ENCODE results near the gene KIAA1549.

DNA sequence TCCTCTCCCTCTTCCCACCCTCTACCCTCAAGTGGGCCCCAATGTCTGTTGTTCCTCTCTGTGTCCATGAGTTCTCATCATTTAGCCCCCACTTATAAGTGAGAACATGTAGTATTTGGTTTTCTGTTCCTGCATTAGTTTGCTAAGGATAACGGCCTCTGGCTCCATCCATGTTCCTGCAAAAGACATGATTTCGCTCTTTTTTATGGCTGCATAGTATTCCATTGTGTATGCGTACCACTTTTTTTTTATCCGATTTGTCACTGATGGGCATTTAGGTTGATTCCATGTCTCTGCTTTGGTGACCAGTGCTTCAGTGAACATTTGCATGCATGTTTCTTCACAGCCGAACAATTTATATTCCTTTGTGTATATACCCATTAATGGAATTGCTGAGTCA is 131.5 kb downstream of the KIAA1549 start:
- TF ChIP-seq CTCF (IDR thresholded peaks at IDR 0.05), result no peak
- TF ChIP-seq EP300 (IDR thresholded peaks at IDR 0.05), result no peak
- no peak for TF ChIP-seq POLR2A (IDR thresholded peaks at IDR 0.05)

Data from suprapubic skin (tissue), 3 donors.